BJ (cell line): ENCODE results near the gene L3MBTL2. TPM values are rescaled to one million over a fixed set of nuclear protein-coding genes. Genes with fewer than 3 reads are reported as not detected.

Experiments used
- CTCF ChIA-PET: fragments of 350-600 bp; formaldehyde crosslinking; extraction: SDS; loops from one replicate; lab custom pipeline; 2021; ENCODE audit warnings: antibody characterized with exemption, inconsistent platforms; lab: Yijun Ruan, JAX
- POLR2A ChIA-PET: fragments of 300-600 bp; sonication (Branson Sonifier 250); formaldehyde crosslinking; extraction: SDS; loops from one replicate; lab custom pipeline; 2021; ENCODE audit warnings: antibody characterized with exemption; lab: Charles Lee
- DNase-seq: peaks from one replicate; pipeline ENCODE4 v3.0.0-alpha.2; 2011; ENCODE audit warnings: low read depth
- H3K27me3 ChIP-seq: 2 replicates; pipeline ENCODE4 v1.6.0; 2011; ENCODE audit warnings: low read length; ENCODE audit not compliant: control insufficient read depth, insufficient read depth
- H3K36me3 ChIP-seq: 2 replicates; pipeline ENCODE4 v1.5.1; 2011; ENCODE audit warnings: low read length; ENCODE audit not compliant: control insufficient read depth, insufficient read depth
- H3K4me3 ChIP-seq: 2 replicates; pipeline ENCODE4 v1.5.1; 2011; ENCODE audit warnings: low read depth, mild to moderate bottlenecking, control low read depth, low read length
- polyA plus RNA-seq: library from polyadenylated mRNA; depleted of rRNA; stranded (reverse); fragments of >200 nt; gene quantifications from 2 replicates; pipeline ENCODE4 v1.2.3, GENCODE V29; 2011
- TF ChIP-seq, protein P1 (sequence below): IDR thresholded peaks from 2 replicates; pipeline ENCODE4 v1.5.1; 2011; ENCODE audit warnings: low read depth, mild to moderate bottlenecking, control low read depth, inconsistent platforms, low read length, moderate library complexity; ENCODE audit not compliant: insufficient read depth

L3MBTL2 gene
- polyA plus RNA-seq, 1 experiment = 26.5 TPM

GRCh38 chr22:41237707-41238569, 32.8 kb downstream of the L3MBTL2 start:
- no peak for DNase-seq
- no peaks in the 10 kb centered on the region for H3K36me3 ChIP-seq
- CTCF ChIA-PET = interaction anchor here (0.8 to 2.3 kb wide), 3 partner anchors 38 to 315 kb away, joined by 3 to 14 read pairs (median 3); partner anchors contain the start of gene ZC3H7B
- H3K27me3 ChIP-seq = no peaks in the 10 kb centered on the region
- TF ChIP-seq, protein P1, sequence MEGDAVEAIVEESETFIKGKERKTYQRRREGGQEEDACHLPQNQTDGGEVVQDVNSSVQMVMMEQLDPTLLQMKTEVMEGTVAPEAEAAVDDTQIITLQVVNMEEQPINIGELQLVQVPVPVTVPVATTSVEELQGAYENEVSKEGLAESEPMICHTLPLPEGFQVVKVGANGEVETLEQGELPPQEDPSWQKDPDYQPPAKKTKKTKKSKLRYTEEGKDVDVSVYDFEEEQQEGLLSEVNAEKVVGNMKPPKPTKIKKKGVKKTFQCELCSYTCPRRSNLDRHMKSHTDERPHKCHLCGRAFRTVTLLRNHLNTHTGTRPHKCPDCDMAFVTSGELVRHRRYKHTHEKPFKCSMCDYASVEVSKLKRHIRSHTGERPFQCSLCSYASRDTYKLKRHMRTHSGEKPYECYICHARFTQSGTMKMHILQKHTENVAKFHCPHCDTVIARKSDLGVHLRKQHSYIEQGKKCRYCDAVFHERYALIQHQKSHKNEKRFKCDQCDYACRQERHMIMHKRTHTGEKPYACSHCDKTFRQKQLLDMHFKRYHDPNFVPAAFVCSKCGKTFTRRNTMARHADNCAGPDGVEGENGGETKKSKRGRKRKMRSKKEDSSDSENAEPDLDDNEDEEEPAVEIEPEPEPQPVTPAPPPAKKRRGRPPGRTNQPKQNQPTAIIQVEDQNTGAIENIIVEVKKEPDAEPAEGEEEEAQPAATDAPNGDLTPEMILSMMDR = peak; percentile 33
- POLR2A ChIA-PET = no interaction called here
- peak overlapping the region; percentile 14; the same call in 1 of the 2 replicates for H3K4me3 ChIP-seq

GRCh38 chr22:41238570-41239442, 33.7 kb downstream of the L3MBTL2 start:
- Histone ChIP-seq H3K27me3 (no peaks in the 10 kb centered on the region), H3K4me3 (no peak overlapping the region), H3K36me3 (no peaks in the 10 kb centered on the region)
- TF ChIP-seq, protein P1 = no peak
- ChIA-PET POLR2A (no interaction called here), CTCF (interaction anchor here (0.8 to 2.3 kb wide), 2 partner anchors 63 to 316 kb away, joined by 3 to 14 read pairs; partner anchors contain the start of gene ZC3H7B)
- no peak for DNase-seq

DNA sequence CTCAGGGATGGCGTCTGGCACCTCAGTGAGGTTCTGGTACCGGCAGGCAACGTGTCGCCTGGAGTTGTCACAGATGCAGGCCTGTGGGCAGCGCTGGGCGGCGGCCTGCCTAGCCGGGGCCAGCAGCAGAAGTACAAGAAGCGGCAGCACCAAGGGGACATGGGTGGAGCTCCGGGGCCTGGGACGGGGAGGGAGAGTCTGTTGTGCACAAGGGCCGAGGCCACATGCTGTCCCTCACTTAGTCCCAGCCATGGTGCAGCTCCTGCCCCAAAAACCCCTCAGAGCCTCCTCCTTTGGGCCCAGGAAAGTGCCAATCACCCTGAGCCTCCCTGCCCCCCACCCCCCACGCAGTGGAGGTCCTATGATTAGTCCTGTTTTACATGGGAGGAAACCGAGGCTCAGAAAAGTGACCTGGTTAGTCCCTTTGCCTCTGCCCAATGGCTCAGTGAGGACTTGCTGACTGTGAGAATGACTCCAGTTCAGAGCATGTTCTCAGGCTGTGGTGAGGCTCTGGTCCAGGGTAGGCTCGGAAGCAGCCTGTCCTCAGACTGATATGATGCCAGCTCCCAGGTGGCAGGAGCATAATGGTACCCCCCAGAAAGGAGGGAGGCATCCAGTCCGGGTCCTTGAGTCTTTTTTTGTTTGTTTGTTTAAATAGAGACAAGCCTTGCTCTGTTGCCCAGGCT, 34.5 kb downstream of the L3MBTL2 start:
- H3K27me3 ChIP-seq = no peaks in the 10 kb centered on the region
- no peak for DNase-seq
- no peaks in the 10 kb centered on the region for H3K36me3 ChIP-seq
- POLR2A ChIA-PET = no interaction called here
- no peak overlapping the region for H3K4me3 ChIP-seq
- TF ChIP-seq, protein P1 = no peak
- CTCF ChIA-PET = no interaction called here

GRCh38 chr22:41240377-41241132, 35.4 kb downstream of the L3MBTL2 start, which contains the start of gene CHADL:
Gene CHADL (minus strand): TSS chr22:41240931. CDS start chr22:41240881, 50 bp downstream.
- TF ChIP-seq, protein P1 = no peak
- no peak for DNase-seq
- no peak within 1 kb of the TSS for H3K4me3 ChIP-seq
- ChIA-PET CTCF (no interaction called here), POLR2A (no interaction called here)
- no peaks in the 10 kb centered on the region for H3K27me3 ChIP-seq
- no peaks in the 10 kb centered on the region; the same call in 1 of the 2 replicates for H3K36me3 ChIP-seq
